ENCODE results near the gene POMGNT1.
A peak's percentile ranks its signal among the peaks of the same experiment; 100 is the strongest.

The POMGNT1 gene

DNA sequence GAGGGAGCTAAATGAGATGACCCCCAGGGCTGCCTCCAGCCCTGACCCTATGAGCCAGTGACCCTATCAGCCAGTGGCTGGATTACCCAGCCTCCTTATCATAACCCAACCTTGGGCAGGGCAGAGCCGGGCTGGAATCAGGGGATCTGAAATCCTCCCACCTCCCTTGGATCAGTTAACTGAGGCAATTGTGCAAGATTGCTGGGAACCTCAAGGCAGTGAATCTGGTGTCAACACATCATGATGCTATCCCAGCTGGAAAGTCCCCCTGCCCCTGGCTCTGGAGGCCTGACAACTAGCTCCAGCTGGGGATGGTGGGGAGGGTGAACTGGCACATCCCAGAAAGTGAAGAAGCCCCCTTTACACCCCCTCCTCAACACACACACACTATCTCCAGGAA is 29.8 kb downstream of the POMGNT1 start:
- TF ChIP-seq, protein P1, sequence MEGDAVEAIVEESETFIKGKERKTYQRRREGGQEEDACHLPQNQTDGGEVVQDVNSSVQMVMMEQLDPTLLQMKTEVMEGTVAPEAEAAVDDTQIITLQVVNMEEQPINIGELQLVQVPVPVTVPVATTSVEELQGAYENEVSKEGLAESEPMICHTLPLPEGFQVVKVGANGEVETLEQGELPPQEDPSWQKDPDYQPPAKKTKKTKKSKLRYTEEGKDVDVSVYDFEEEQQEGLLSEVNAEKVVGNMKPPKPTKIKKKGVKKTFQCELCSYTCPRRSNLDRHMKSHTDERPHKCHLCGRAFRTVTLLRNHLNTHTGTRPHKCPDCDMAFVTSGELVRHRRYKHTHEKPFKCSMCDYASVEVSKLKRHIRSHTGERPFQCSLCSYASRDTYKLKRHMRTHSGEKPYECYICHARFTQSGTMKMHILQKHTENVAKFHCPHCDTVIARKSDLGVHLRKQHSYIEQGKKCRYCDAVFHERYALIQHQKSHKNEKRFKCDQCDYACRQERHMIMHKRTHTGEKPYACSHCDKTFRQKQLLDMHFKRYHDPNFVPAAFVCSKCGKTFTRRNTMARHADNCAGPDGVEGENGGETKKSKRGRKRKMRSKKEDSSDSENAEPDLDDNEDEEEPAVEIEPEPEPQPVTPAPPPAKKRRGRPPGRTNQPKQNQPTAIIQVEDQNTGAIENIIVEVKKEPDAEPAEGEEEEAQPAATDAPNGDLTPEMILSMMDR (IDR thresholded peaks at IDR 0.05; ENCODE audit: insufficient read depth, low read depth, low read length, missing control alignments), result no peak
- no peak for DNase-seq (ENCODE audit: low read depth)
- H3K4me3 ChIP-seq (ENCODE audit: low read depth, low read length), result no peak overlapping the region

- peak; percentile 80 for DNase-seq (ENCODE audit: low read depth)
- TF ChIP-seq, protein P1 (IDR thresholded peaks at IDR 0.05; ENCODE audit: insufficient read depth, low read depth, low read length, missing control alignments), result no peak
- H3K4me3 ChIP-seq (ENCODE audit: low read depth, low read length), result peak overlapping the region; percentile 64
Measured at GRCh38 chr1:46166521-46167462, 31.4 kb downstream of the POMGNT1 start.

GRCh38 chr1:46160212-46160611 is 38.0 kb downstream of the POMGNT1 start:
- TF ChIP-seq, protein P1 (IDR thresholded peaks at IDR 0.05; ENCODE audit: insufficient read depth, low read depth, low read length, missing control alignments), result no peak
- no peak overlapping the region for H3K4me3 ChIP-seq (ENCODE audit: low read depth, low read length)
- DNase-seq (ENCODE audit: low read depth), result peak; percentile 43

DNA sequence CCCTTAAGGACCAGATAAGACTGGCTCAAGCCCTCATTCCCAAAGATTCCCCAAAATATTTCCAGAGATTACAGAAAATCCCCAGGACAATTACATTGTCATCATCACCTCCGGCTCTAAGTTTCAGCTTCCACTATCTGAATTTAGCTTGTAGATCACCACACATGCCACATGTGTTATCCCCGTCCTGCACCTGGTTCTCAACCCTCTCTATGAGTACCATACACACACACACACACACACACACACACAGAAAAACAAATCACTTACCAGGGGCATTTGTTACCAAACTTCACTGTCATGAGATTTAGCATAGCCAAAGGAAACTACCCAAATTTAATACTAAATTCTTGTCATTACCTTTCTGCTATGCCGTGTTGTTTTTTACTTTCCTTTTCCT is 38.7 kb downstream of the POMGNT1 start:
- DNase-seq (ENCODE audit: low read depth), result peak; percentile 72
- TF ChIP-seq, protein P1 (IDR thresholded peaks at IDR 0.05; ENCODE audit: insufficient read depth, low read depth, low read length, missing control alignments), result no peak
- H3K4me3 ChIP-seq (ENCODE audit: low read depth, low read length), result no peak overlapping the region

DNA sequence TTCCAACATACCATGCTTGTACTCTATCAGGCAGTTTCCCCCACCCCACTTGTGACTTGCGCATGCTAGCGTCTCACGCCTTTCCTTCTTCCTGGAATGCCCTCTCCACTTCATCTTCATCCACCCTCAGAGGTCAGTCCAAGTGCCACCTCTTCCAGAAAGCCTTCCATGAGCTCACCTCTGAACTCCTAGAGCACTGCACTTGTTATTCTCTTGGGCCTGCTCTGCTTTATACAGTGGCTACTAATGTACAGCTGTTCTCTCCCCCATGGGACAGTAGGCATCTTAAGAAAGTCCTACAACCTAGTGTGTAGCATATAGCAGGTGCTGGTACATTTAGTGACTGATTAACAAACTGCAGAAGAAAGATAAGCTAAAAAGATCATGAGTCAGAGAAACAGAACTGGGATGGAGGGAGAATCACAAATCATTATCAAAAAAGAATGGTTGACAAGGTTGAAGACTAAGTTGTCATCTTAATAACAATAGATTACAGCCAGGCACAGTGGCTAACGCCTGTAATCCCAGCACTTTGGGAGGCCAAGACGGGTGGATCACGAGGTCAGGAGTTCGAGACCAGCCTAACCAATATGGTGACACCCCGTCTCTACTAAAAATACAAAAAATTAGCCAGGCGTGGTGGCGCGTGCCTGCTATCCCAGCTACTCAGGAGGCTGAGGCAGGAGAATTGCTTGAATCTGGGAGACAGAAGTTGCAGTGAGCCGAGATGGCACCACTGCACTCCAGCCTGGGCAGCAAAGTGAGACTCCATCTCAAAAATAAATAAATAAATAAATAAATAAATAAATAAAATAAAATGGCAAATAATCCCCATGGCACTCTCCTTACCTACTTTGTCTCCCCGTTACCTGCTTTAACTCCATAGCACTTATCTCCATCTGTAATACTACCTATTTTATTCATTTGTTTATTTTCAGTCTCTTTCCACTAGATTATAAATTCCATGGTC is 39.6 kb downstream of the POMGNT1 start:
- DNase-seq (ENCODE audit: low read depth), result no peak
- no peak overlapping the region for H3K4me3 ChIP-seq (ENCODE audit: low read depth, low read length)
- TF ChIP-seq, protein P1 (IDR thresholded peaks at IDR 0.05; ENCODE audit: insufficient read depth, low read depth, low read length, missing control alignments), result no peak

DNA sequence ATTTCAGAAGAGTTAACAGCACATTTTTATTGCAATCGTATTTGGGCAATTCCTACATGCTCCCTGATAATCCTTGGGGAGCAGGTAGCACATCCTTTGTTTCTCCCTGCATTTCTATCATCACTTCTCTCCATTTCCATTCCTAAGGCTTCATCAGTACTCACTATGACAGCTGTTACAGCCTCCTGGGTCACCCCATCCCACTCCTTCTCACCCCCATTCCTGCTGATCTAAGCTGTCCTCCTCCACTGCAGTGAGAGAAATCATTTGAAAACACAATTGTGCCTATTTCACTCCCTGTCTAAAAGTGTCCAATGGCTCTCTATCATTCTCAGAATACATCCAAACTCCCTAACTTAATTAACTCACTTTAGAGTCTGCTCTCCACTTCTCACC is 40.3 kb downstream of the POMGNT1 start:
- TF ChIP-seq, protein P1 (IDR thresholded peaks at IDR 0.05; ENCODE audit: insufficient read depth, low read depth, low read length, missing control alignments), result no peak
- DNase-seq (ENCODE audit: low read depth), result no peak
- H3K4me3 ChIP-seq (ENCODE audit: low read depth, low read length), result no peak overlapping the region

All from GM12865 (cell line).